GM12878 (cell line): ENCODE measurements around the gene FLT4. TPM values are rescaled to one million over a fixed set of nuclear protein-coding genes. Genes with fewer than 3 reads are reported as not detected.

ENCODE experiments used
- ATAC-seq: fragments of 200-7000 bp; cut with Tn5 transposase; 3 replicates; pipeline ENCODE4 v1.9.1; 2020; ENCODE audit warnings: mild to moderate bottlenecking, moderate library complexity
- BruUV-seq: library from RNA; stranded (reverse); fragments of 400-500 nt; replicated peaks from 2 replicates; lab custom pipeline; 2021; lab: Mats Ljungman, UMichigan
- CTCF ChIA-PET: fragments of 300-600 bp; sonication (Branson Sonifier 250); formaldehyde crosslinking; extraction: SDS; loops from one replicate; lab custom pipeline; 2021; ENCODE audit warnings: inconsistent platforms; lab: Yijun Ruan, JAX
- POLR2A ChIA-PET: fragments of 350-600 bp; formaldehyde crosslinking; extraction: SDS; loops from one replicate; lab custom pipeline; 2021; ENCODE audit warnings: inconsistent platforms; lab: Charles Lee
- RAD21 ChIA-PET: fragments of 300-600 bp; sonication (Branson Sonifier 250); formaldehyde crosslinking; loops from one replicate; lab custom pipeline; 2023; ENCODE audit warnings: antibody characterized with exemption; ENCODE audit not compliant: unreplicated experiment; lab: Charles Lee
- SMC1A ChIA-PET: fragments of 300-600 bp; sonication (Branson Sonifier 250); formaldehyde crosslinking; loops from one replicate; lab custom pipeline; 2023; ENCODE audit not compliant: unreplicated experiment, uncharacterized antibody; lab: Charles Lee
- DNase-seq: peaks from one replicate; pipeline ENCODE4 v3.0.0-alpha.2; 2011; ENCODE audit warnings: low read depth, low spot score
- FAIRE-seq: peaks from 3 replicates; lab custom pipeline; 2011; peaks lifted over from hg19 to GRCh38; lab: Jason Lieb, UNC
- H2AFZ ChIP-seq: 2 replicates; pipeline ENCODE4 v1.6.0; 2011; ENCODE audit warnings: low read depth, low read length, control low read depth; ENCODE audit not compliant: control insufficient read depth
- H3K27ac ChIP-seq: 2 replicates; pipeline ENCODE4 v1.5.1; 2011; ENCODE audit warnings: control low read depth; ENCODE audit not compliant: control insufficient read depth, insufficient read depth
- H3K27me3 ChIP-seq, 2 experiments: replicated peaks in 1 of 2; 2 replicates each; pipeline versions ENCODE4 v1.6.0 to v1.6.1; 2011; ENCODE audit warnings: low read length in 1 of 2; ENCODE audit not compliant: control insufficient read depth in 2 of 2, insufficient read depth in 2 of 2
- H3K36me3 ChIP-seq, 2 experiments: 2 replicates each; pipeline ENCODE4 v1.5.1; 2011; ENCODE audit warnings: low read length in 1 of 2; ENCODE audit not compliant: control insufficient read depth in 2 of 2, insufficient read depth in 2 of 2
- H3K4me1 ChIP-seq: 2 replicates; pipeline ENCODE4 v1.6.1; 2011; ENCODE audit warnings: mild to moderate bottlenecking, low read length, moderate library complexity, mixed read lengths; ENCODE audit not compliant: control insufficient read depth, insufficient read depth
- H3K4me2 ChIP-seq: 2 replicates; pipeline ENCODE4 v1.6.0; 2011; ENCODE audit warnings: control low read depth; ENCODE audit not compliant: control insufficient read depth, insufficient read depth
- H3K4me3 ChIP-seq: fragments of 200-600 bp; sonication (generic); 2 replicates; pipeline ENCODE4 v1.5.1; 2016
- H3K79me2 ChIP-seq: 2 replicates; pipeline ENCODE4 v1.6.0; 2011; ENCODE audit warnings: low read length; ENCODE audit not compliant: control insufficient read depth, insufficient read depth
- H3K9ac ChIP-seq: 2 replicates; pipeline ENCODE4 v1.8.0; 2011; ENCODE audit warnings: low read length, control low read depth, mixed read lengths; ENCODE audit not compliant: control insufficient read depth, insufficient read depth
- H3K9me3 ChIP-seq: replicated peaks from 3 replicates; pipeline ENCODE4 v1.5.1; 2011; ENCODE audit warnings: mild to moderate bottlenecking, low read length; ENCODE audit not compliant: control insufficient read depth, insufficient read depth
- H4K20me1 ChIP-seq: 2 replicates; pipeline ENCODE4 v1.6.0; 2011; ENCODE audit not compliant: control insufficient read depth, insufficient read depth
- BRCA1 ChIP-seq: IDR thresholded peaks from 2 replicates; pipeline ENCODE4 v1.6.1; 2011; ENCODE audit warnings: low read depth, low read length, improper control_type of control experiment
- CHD4 ChIP-seq: fragments of 200-600 bp; sonication (generic); IDR thresholded peaks from 2 replicates; pipeline ENCODE4 v1.6.1; 2016; ENCODE audit warnings: mild to moderate bottlenecking
- FOS ChIP-seq: IDR thresholded peaks from 3 replicates; pipeline ENCODE4 v1.6.1; 2011; ENCODE audit warnings: borderline replicate concordance; ENCODE audit not compliant: insufficient read length; ENCODE audit errors: extremely low read depth
- KLF5 ChIP-seq: fragments of 450-650 bp; IDR thresholded peaks from 2 replicates; pipeline ENCODE4 v1.6.1; 2014; ENCODE audit warnings: mild to moderate bottlenecking; ENCODE audit not compliant: partially characterized antibody
- RAD21 ChIP-seq: IDR thresholded peaks from 2 replicates; pipeline ENCODE4 v1.6.1; 2011; ENCODE audit warnings: mild to moderate bottlenecking, low read depth, low read length, moderate library complexity; ENCODE audit not compliant: insufficient read depth
- YY1 ChIP-seq: IDR thresholded peaks from 2 replicates; pipeline ENCODE4 v1.6.1; 2011; ENCODE audit warnings: low read depth, mild to moderate bottlenecking, low read length
- ZNF24 ChIP-seq: fragments of 450-650 bp; IDR thresholded peaks from 2 replicates; pipeline ENCODE4 v1.6.1; 2017; ENCODE audit warnings: antibody characterized with exemption, mild to moderate bottlenecking
- ZZZ3 ChIP-seq: IDR thresholded peaks from 2 replicates; pipeline ENCODE4 v1.6.1; 2011; ENCODE audit warnings: low read depth; ENCODE audit not compliant: control insufficient read depth, insufficient read length
- WGBS: methylation state at CpG from one replicate; pipeline ENCODE4 v1.1.6; 2016; ENCODE audit warnings: low lambda C conversion rate; ENCODE audit not compliant: insufficient replicate concordance, insufficient coverage; ENCODE audit errors: missing lambda C conversion rate; 5-methylcytosine and 5-hydroxymethylcytosine counted together
- in situ Hi-C: fragments of 300-500 bp; cut with MboI; formaldehyde crosslinking; loops from 9 replicates; pipeline ENCODE4 v1.14.3; 2018; ENCODE audit warnings: mixed read lengths
- intact Hi-C: fragments of 100-400 bp; cut with micrococcal nuclease; formaldehyde crosslinking; loops from one replicate; pipeline ENCODE4 v1.14.2; 2022; ENCODE audit not compliant: unreplicated experiment
- polyA plus RNA-seq, 11 experiments: library from polyadenylated mRNA; depleted of rRNA in 4 of 11; unstranded in 6 of 11; stranded (reverse) in 5 of 11; fragments of >200 nt; fragmentation: Nextera tagmentation in 4 of 11; fragmentation: Illumina TruSeq in 1 of 11; extraction: Ambion mirVana in 4 of 11; extraction: Trizol in 1 of 11; gene quantifications; 1 replicate in 1 of 11; 2 replicates in 10 of 11; pipeline versions ENCODE4 v1.2.1 to v1.2.3, GENCODE V29; 2011 to 2016; ENCODE audit warnings: inconsistent platforms in 2 of 11, missing spikeins in 2 of 11, low read depth in 1 of 11
- total RNA-seq, 4 experiments: library from RNA; depleted of rRNA in 3 of 4; stranded (reverse); fragments of >200 nt in 3 of 4; fragmentation: Illumina TruSeq in 1 of 4; extraction: Trizol in 1 of 4; gene quantifications; 2 replicates each; pipeline versions ENCODE4 v1.2.1 to v1.2.3, GENCODE V29; 2013 to 2021

FLT4 gene
- total and polyA plus RNA-seq, 10 of the 15 experiments (the other 5 are each of a cell fraction or from before 2014, with no cell fraction given) = 0.18 TPM; not detected in 9

DNA sequence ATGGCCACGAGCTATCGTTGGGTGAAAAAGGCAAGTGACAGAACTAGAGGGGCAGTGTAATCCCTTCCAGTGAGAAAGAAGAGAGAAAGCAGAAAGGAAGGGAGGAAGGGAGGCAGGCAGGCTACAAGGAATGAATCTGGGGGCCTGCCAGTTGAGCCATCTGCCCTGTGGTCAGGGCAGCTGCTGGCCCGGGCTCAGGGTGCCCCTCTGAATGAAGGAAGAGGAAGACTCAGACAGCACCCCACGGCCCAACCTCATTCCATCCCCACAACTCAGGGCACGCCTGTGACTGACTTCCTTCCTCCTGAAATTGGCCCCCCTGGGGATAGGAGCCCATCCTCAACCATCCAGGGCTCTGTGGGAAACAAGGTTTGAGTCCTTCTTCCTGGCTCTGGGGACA, 20.3 kb upstream of the FLT4 start (continued):
- TF ChIP-seq ZNF24 (no peak), BRCA1 (no peak), RAD21 (no peak), CHD4 (no peak)

DNA sequence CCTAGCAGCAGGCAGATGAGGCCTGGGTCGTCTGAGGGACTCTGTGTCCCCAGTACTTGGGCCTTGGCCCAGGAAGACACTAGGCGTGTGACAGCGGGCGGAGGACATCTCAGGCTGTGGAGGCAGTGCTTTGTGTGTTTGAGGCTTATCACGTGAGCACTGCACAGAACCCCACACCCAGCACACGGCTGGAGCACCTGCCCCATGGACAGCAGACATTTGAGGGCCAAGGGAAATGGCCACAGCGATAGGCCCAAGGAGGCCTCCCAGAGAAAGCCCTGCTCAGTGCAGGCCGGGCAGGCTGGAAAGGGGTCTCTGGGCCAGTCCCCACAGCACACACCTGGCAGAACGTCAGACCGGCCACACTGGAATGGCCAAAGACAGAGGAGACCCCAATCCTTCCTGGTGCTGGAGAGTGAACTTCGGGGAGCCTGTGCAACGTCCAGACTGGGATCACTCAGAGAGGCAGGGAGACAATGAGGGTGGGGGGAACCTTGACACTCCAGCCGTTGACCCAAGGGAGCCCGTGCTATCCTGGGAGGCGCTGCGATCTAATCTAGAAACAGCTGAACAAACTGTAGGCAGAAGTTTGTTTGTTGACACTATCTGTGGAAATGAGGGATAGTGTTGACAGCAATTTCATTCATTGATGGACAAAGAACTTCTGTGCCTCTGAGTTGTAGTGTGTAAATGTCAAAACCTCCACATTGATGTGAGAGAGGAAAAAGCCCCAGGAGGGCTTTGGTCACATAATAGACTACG, 19.6 kb upstream of the FLT4 start:
- TF ChIP-seq KLF5 = no peak
- TF ChIP-seq FOS = no peak
- TF ChIP-seq ZZZ3 = no peak
- no peak for TF ChIP-seq YY1
- H3K4me1 ChIP-seq = no peaks in the 10 kb centered on the region
- intact Hi-C loops (no loop called here), in situ Hi-C loops (no loop called here)
- ATAC-seq = no peak
- no peak overlapping the region for H3K27ac ChIP-seq
- H3K4me2 ChIP-seq = no peak overlapping the region
- 58% methylated on average over 17 of the region's 17 CpGs for WGBS
- ChIA-PET CTCF (interaction anchor here (0.6 kb wide), 1 partner anchor 15 kb away, joined by 4 read pairs; no protein-coding TSS in a partner anchor), POLR2A (no interaction called here), RAD21 (no interaction called here), SMC1A (no interaction called here)
- no peak overlapping the region for H3K9ac ChIP-seq
- H3K9me3 ChIP-seq = no peaks in the 10 kb centered on the region
- no peaks in the 10 kb centered on the region for H3K79me2 ChIP-seq
- no TSS peak for BruUV-seq
- H3K36me3 ChIP-seq = no peaks in the 10 kb centered on the region
- DNase-seq = no peak
- H2AFZ ChIP-seq = no peak overlapping the region
- no peak for FAIRE-seq
- H4K20me1 ChIP-seq = no peaks in the 10 kb centered on the region
- H3K27me3 ChIP-seq = peaks cover 0 to 2% of the 10 kb centered on the region in 2 experiments; a peak in 2 of 4 replicates
- H3K4me3 ChIP-seq = no peak overlapping the region
